CD4-positive, alpha-beta T cell treated with Interleukin-4 for 1 hour (primary cell): ENCODE data around the gene CAPG.
A peak's percentile ranks its signal among the peaks of the same experiment; 100 is the strongest.

ENCODE experiments used
- DNase-seq, 2 donors: peaks; one replicate each; pipeline ENCODE4 v3.0.0-alpha.2; 2020 to 2022

Gene CAPG

GRCh38 chr2:85355521-85355920, 54.6 kb downstream of the CAPG start:
- DNase-seq, result no peak

- no peak for DNase-seq
Measured at GRCh38 chr2:85355073-85355410, 55.1 kb downstream of the CAPG start.

- DNase-seq, result peak; percentile 98 to 99
Measured at GRCh38 chr2:85354286-85355072, 55.7 kb downstream of the CAPG start, which contains the start of the genes ELMOD3 and RETSAT. ELMOD3 (plus strand) TSS chr2:85354769; CDS start chr2:85357199, 2,430 bp downstream. RETSAT (minus strand) TSS chr2:85354528; CDS start chr2:85354507, 21 bp downstream.

GRCh38 chr2:85353876-85354285, 56.3 kb downstream of the CAPG start:
- DNase-seq, result no peak

GRCh38 chr2:85347599-85347998, 62.6 kb downstream of the CAPG start:
- DNase-seq, result no peak
